Measurements from ENCODE around the gene BOD1.

BOD1 gene

DNA sequence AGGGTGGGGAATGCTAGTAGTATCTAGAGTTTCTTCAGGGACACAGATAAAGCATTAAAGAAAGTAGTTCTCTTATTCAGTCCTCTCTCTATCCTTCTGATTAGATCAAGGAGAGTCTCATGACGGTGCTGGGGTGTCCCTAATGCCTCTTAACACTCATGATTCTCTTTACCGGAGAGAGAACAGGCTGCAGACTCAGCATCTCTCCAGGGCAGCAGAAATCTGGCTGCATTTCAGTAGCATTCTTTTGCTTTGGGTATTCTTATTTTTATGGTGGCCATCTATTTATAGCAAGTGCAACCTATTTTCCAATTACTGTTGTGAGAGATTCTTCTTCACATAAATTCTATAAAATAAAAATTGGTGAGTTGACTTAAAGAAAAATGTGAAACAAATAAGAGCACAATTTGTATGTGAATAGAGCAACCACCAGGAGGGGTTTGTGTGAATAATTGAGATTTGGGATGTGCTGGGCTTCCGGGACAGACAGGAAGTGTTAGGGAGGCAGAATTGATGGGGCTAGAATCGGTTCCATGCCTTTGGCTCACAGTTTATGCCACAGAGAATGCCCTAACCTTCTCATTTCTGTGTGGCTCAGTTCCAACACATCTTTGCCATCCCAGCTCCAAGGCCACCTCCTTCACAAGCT lies 23.8 kb upstream of the BOD1 start:
- DNase-seq: no peak

DNA sequence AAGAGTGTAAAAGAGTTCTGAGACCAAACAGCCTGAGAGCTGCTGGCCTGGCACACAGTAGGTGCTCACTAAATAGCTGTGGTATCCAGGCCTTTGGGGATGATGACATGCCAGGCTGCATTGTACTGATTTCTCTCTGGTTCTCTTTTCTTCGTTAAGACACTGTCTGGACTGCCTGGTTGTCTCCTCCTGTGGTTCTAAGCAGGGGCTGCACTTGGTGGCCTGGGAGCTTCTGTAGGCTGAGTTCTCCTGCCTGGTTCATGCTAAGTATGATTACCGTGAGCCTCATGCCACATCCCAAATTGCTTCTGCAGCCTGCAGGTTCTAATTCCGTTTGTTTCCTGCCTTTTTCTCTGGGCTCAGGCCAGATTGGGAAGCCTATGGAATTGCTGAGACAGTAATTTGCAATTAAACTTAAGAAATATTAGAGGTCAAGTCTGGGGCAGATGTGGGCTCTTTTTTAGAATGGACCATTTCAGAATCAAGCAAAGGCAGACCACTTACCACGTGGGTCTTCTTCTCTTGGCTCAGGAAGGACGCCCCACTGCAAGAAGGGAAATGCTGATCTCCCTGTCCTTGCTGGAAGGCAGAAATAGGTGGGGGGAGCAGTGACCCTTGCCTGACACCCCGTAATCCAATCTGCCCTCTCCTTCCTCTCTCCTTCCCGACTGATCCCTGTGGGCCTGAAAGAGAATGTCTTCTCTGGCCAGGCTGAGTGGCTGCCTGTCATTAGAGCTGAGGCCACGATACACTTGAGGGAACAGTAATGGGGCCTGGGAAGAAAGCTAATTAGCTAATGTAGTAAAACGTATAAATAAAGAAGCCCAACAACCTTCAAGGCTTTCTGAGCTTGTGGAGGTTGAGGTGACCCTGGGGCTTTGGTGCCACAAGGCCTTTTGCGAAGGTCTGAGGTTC lies 21.9 kb upstream of the BOD1 start:
- no peak for DNase-seq

DNA sequence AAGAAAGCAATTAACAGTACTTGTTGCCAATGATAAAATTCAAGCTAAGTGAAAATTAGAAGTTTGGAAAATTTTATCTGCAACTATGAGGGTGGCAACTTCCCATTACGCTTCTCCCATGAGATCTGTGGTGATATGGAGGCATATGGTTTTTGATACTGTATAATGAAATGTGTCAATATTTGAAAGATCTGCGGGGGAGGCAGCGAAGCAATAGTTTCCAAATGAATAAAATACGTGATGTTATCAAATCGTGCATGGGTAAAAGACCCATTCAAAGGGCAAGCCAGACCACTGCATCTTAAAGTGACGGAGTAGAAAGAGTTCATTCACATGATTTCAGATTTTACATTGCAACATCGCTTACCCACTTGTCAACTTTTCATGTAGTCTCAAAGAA lies 20.9 kb upstream of the BOD1 start:
- no peak for DNase-seq

GRCh38 chr5:173634465-173634983 lies 18.1 kb upstream of the BOD1 start:
- no peak for DNase-seq

DNA sequence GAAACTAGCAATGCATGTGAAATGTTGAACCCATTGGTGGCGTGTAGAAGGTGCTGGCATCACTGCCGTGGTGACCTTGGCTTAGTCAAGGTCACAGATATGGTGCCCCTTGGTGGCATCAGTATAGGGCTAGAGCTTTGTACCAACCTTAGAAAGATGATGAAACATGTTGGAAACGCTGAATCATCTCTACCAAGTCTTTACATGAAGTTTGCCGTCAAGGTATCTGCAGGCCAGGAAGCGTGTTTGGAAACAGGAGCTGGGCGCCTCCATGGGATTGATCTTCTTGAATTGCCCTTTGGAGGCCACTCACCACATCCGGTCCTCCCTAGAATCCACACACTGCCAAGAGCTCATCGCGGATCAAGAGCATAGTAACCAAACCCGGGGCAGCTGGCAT lies 16.9 kb upstream of the BOD1 start:
- no peak for DNase-seq

- DNase-seq: no peak
Measured at GRCh38 chr5:173631478-173631877, 15.0 kb upstream of the BOD1 start.

- DNase-seq: no peak
Measured at GRCh38 chr5:173630724-173631365, 14.4 kb upstream of the BOD1 start.

- DNase-seq: no peak
Measured at GRCh38 chr5:173629628-173630027, 13.2 kb upstream of the BOD1 start.

DNA sequence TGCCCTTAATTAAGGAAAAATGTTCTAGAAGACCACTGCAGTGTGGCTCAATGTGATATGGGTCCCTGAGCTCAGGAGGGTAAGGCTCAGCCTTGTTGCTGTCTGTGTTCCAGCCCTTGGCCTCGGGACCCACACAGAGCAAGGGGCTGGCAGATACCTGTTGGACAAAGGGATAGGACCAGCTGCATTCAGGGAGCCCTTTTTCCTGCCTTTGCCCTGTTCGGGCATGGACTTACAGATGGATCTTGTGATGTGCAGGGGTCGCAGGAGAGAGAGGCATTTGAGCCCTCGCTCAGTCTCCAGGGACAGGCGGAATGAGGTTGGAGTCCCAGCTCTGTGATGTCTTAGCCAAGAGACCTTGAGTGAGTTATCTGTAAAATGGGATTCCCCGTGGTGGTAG lies 12.1 kb upstream of the BOD1 start:
- no peak for DNase-seq

- no peak for DNase-seq
Measured at GRCh38 chr5:173627860-173628392, 11.5 kb upstream of the BOD1 start.

- no peak for DNase-seq
Measured at GRCh38 chr5:173627271-173627670, 10.8 kb upstream of the BOD1 start.

DNA sequence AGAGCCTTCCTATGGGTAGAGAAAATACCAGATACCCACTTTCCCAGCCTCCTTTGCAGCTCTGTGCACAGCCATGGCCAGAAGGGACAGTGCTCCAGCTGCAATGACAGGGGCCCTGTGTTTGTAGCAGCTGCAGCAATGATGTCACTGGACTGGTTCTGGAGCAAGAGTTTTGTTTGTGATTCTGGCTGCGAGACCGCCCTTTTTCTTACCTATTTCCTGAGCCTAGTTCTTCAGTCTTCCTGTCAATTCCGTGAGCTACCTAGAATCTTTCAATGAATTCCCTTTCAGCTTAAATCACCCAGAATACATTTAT lies 10.0 kb upstream of the BOD1 start:
- DNase-seq: no peak

GRCh38 chr5:173625673-173626504 lies 9.4 kb upstream of the BOD1 start:
- DNase-seq: no peak

- no peak for DNase-seq
Measured at GRCh38 chr5:173625261-173625660, 8.8 kb upstream of the BOD1 start.

GRCh38 chr5:173624282-173624681 lies 7.8 kb upstream of the BOD1 start:
- DNase-seq: no peak

DNA sequence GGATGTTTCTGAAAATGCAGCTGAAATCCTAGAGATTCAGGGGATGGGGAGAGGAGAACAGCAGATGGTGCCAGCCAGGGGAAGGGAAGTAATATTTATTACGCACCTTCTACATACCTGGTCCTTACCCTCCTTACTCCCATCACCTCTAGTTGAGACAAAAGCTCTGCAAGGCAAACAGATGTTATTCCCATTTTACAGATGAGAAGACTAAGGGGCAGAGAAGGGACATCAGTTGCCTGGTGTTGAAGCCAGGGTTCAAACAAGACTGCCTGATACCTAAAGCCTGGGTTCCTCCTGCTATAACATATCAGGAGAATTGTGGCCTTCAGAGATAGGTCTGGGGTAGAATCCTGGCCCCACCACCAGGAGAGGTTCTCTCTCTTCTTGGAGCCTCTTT lies 7.3 kb upstream of the BOD1 start:
- DNase-seq: no peak

GRCh38 chr5:173623296-173623771 lies 6.9 kb upstream of the BOD1 start:
- no peak for DNase-seq

GRCh38 chr5:173622183-173623047 lies 6.0 kb upstream of the BOD1 start:
- DNase-seq: no peak

DNA sequence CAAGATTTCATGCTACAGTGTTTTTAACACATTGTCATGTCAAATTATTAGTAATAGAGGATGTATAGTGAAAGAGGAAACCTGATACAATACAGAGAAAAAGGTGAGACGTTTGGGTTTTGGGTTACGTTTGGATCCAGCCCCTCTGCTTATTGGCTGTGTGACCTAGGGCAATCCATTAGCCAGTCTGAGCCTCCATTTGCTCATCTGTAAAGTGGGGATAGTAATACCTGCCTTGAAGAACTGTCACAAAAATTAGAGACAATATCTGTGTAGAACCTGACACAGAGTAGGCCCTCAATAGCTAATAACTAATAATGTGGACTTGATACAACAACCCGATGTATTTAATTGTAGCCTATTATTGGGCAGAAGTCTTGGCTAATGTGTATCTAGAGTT lies 4.3 kb upstream of the BOD1 start:
- no peak for DNase-seq

GRCh38 chr5:173618927-173619519 lies 2.6 kb upstream of the BOD1 start:
- peak; percentile 0 for DNase-seq
